Inflammatory macrophage (primary cell): ENCODE results near the gene ATOX1.

Source experiments
- DNase-seq, 2 donors: peaks; one replicate each; pipeline ENCODE4 v3.0.0-alpha.2; 2020 to 2022

Gene ATOX1

DNA sequence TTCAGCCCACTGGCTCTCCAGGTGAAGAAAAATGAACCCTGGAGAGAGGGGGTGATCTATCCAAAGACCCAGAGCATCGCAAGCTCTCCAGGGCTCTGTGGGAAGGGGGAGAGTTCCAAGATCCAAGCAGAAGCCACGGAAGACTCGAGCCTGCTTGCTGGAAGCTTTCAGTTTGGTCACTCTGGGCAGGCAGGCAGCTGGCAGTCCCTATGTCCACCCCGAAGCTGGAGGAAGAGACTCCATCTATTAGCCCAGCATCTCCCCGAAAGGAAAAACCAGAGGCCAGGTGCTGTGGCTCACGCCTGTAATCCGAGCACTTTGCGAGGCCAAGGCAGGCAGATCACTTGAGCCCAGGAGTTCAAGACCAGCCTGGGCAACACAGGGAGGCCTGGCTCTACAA is 61.0 kb downstream of the ATOX1 start:
- no peak for DNase-seq

DNA sequence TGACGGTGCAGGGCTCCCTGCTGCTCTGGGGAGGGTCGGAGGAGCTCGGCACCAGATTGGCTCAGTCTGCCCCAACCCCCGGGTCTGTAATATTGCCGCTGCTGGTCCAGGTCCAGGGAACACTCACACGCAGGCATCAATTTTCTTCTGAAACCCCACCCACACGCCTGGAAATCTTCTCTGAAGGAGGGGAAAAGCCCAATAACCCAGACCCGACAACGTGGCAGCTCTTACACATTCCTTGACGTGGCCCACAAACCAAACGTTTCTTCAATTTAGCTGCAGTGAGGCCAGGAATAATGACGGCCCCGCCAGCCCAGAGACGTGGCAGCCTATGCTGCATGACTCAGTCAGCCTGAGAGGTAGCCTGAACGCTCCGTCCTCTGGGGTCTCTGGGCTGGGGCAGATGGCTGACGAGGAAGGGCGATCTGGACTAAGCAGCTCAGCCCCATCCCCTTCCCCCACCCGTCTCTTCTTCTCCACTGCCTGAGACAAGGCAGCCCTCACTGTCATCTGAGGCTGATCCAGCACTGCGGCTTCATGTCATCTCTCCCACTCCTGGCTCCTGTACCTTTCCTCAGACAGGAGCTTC is 61.9 kb downstream of the ATOX1 start:
- DNase-seq = no peak

DNA sequence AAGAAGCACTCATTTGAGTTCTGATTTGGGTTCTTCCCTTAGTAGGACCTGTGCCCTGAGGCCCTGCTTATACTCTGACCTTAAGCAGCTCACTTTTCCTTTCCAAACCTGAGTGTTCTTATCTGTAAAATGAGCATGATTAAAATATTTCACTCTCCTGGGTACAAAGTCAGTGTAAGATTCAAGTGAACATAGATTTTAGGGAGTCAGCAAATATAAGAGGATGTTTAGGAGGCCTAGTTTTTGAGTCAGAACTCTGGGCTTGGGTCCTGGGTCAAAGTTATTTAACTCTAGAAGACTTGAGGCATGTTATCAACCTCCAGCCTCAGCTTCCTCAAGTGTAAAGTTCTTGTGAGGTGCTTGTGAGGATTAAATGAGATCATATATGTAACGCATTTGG is 63.0 kb downstream of the ATOX1 start:
- DNase-seq = no peak

DNA sequence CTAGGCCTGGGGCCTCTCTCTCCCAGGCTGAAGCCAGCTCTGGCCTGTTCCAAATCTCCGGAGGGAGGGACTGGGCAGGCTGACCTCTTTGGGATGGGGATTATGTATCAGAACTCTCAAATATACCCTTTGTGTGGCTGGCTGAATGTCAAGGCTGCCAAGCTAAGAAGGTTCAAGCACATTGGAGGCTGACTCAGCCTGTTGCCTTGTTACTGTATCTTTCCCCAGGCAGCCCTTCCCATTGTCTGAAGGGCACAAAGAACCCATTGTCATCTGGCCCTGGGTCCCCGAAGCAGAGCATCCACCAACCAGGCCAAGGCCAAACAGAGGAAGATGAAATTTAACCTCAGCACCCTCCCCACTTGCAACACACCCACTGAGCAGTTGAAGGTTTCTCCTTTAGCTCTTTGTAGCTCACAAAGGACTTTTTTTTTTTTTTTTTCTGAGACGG is 64.4 kb downstream of the ATOX1 start:
- no peak for DNase-seq
